GM12873 (cell line): ENCODE results near the gene IQCB1.
A peak's percentile ranks its signal among the peaks of the same experiment; 100 is the strongest.

Experiments
- TF ChIP-seq, protein P1 (sequence below): IDR thresholded peaks from 2 replicates; pipeline ENCODE4 v1.5.1; 2012; ENCODE audit warnings: low read depth, mild to moderate bottlenecking, moderate library complexity, low read length, control low read depth; ENCODE audit not compliant: insufficient read depth; ENCODE audit errors: missing control alignments

Gene IQCB1, protein sequence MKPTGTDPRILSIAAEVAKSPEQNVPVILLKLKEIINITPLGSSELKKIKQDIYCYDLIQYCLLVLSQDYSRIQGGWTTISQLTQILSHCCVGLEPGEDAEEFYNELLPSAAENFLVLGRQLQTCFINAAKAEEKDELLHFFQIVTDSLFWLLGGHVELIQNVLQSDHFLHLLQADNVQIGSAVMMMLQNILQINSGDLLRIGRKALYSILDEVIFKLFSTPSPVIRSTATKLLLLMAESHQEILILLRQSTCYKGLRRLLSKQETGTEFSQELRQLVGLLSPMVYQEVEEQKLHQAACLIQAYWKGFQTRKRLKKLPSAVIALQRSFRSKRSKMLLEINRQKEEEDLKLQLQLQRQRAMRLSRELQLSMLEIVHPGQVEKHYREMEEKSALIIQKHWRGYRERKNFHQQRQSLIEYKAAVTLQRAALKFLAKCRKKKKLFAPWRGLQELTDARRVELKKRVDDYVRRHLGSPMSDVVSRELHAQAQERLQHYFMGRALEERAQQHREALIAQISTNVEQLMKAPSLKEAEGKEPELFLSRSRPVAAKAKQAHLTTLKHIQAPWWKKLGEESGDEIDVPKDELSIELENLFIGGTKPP

DNA sequence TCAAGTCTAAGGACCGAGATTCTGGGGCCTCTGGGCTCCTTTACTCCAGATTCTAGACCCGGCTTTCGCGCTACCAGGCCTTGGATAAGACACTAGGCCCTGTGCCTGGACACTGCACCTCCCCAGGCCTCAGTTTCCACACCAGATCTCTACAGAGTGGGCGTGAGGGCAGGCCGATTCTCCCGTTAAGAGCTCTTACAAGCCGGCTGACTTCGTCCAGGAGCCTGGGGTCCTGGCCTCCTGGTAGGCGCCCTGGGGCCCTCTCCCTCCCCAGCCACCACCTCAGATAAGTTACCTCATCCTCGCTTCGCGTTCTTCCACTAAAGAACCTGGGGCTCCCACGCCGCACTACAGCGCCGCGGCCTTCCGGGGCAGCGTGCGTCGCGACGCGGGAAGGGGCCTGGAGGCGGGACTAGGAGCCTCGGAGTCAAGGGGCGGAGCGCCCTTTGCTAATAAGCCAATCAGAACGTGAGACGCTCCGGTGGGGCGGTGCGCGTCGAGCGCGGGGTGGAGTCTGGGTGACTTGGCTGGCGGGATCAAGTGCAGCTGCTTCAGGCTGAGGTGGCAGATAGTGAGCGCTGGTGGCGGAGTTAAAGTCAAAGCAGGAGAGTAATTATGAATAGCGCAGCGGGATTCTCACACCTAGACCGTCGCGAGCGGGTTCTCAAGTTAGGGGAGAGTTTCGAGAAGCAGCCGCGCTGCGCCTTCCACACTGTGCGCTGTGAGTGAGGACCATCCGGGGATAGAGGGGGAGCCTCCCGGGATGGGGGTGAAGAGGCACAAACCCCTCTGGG, at the start of gene IQCB1, which contains the start of gene EAF2:
TSS of gene IQCB1 (minus strand) at position 390 of the 794 bp plus-strand sequence. CDS start 6,100 bp downstream, outside the sequence.
TSS of gene EAF2 (plus strand) at position 539 of the 794 bp plus-strand sequence. CDS start at position 616, 77 bp downstream.
- TF ChIP-seq, protein P1, sequence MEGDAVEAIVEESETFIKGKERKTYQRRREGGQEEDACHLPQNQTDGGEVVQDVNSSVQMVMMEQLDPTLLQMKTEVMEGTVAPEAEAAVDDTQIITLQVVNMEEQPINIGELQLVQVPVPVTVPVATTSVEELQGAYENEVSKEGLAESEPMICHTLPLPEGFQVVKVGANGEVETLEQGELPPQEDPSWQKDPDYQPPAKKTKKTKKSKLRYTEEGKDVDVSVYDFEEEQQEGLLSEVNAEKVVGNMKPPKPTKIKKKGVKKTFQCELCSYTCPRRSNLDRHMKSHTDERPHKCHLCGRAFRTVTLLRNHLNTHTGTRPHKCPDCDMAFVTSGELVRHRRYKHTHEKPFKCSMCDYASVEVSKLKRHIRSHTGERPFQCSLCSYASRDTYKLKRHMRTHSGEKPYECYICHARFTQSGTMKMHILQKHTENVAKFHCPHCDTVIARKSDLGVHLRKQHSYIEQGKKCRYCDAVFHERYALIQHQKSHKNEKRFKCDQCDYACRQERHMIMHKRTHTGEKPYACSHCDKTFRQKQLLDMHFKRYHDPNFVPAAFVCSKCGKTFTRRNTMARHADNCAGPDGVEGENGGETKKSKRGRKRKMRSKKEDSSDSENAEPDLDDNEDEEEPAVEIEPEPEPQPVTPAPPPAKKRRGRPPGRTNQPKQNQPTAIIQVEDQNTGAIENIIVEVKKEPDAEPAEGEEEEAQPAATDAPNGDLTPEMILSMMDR = no peak

DNA sequence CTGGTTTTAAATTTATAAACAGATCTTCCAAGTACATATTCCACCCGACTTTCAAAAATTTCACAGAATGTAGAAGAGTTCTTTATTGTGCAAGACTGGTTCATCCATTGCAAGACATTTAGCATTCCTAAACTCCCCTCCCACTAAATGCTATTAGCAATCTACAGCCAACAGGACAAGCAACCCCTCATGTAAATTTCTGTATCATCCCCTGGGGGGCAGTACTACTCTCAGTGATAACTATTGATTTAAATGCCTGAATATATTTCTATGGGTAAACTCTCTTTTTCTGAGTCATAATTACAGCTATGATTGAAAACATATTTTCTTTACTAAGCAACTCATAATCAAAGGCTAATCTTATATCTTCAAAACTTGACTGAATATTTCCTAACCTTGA, 48.6 kb upstream of the IQCB1 start:
- TF ChIP-seq, protein P1 = peak; percentile 37

DNA sequence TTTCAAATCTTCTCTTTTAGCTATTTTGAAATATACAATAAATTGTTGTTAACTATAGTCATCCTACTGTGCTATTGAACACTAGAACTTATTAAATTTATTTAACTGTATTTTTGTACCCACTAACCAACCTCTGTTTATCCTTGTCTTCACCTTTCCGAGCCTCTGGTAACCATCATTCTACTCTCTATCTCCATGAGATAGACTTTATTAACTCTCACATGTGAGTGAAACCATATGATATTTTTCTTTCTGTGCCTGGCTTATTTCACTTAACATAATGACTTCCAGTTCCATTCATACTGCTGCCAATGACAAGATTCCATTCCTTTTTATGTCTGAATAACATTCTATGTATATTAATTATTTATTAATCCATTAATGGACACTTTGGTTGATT, 43.6 kb upstream of the IQCB1 start:
- TF ChIP-seq, protein P1 = no peak

DNA sequence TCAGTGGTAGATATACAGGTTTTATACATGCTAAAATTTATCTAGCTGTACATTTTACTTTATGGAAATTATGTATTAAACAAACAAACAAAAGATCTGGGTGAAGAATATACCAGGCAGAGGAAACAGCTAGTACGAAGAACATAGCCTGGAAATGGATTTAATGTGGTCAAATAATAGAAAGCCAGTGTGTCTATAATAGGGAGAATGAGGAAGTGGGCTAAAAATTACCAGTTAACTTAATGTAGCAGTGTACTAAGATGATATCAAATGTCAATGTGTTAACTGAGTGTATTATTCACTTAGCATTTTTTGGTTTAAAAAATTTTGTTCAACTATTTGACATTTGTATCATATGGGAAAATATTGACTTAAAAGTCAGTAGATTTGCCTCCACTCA, 36.6 kb upstream of the IQCB1 start:
- TF ChIP-seq, protein P1 = no peak

DNA sequence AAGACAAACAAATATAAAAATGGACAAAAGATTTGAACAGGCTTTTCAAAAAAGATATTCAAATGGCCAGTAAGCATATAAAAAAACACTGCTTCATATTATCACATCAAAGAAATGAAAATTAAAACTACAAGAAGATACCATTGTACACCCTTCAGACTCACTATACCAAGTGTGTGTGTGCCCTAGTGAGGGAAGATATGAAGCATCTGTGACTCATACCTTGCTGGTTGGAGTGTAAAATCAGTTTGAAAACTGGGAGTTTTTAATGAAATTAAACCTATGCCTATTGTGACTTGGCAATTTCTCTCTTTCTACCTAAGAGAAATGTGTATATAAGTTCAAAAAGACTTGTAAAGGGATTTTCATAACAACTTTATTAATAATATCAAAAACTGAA, 35.9 kb upstream of the IQCB1 start:
- TF ChIP-seq, protein P1 = no peak

DNA sequence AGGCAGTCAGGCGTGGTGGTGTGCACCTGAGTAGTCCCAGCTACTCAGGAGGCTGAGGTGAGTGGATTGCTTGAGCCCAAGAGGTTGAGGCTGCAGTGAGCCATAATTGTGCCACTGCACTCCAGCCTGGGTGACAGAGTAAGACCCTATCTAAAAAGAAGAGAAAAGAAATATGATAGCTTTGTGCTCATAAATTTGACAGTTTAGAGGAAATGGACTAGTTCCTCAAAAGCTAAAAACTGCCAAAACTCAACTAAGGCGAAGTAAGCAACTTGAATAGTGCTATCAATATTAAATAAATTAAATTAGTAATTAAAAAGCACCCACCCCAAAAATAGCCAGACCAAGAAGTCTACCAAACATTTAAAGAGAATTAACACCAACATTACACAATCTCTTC, 34.9 kb upstream of the IQCB1 start:
- TF ChIP-seq, protein P1 = no peak

DNA sequence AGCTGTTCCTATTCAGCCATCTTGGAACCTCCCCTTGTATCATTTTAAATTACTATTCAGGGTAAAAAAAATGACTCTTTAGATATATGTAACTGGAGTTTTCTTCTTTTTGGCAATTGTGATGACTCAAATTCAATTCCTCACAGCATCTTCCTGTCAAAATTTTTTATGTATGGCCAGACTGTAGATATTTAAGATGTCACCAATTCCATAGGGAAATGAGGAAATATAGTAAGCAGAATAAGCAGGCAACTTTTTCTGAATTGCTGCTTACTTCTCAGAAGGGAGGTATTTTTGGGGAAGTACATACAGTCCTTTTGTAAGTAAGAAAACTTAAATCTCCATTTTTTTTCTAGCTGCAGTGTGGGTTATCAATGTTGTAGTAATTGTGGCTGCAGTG, 28.9 kb upstream of the IQCB1 start:
- TF ChIP-seq, protein P1 = no peak
